ENCODE measurements around the gene TPI1. TPM values are rescaled to one million over a fixed set of nuclear protein-coding genes. Genes with fewer than 3 reads are reported as not detected.

The TPI1 gene
- total RNA-seq, 1 experiment from 2014 or later = 1,045 TPM

DNA sequence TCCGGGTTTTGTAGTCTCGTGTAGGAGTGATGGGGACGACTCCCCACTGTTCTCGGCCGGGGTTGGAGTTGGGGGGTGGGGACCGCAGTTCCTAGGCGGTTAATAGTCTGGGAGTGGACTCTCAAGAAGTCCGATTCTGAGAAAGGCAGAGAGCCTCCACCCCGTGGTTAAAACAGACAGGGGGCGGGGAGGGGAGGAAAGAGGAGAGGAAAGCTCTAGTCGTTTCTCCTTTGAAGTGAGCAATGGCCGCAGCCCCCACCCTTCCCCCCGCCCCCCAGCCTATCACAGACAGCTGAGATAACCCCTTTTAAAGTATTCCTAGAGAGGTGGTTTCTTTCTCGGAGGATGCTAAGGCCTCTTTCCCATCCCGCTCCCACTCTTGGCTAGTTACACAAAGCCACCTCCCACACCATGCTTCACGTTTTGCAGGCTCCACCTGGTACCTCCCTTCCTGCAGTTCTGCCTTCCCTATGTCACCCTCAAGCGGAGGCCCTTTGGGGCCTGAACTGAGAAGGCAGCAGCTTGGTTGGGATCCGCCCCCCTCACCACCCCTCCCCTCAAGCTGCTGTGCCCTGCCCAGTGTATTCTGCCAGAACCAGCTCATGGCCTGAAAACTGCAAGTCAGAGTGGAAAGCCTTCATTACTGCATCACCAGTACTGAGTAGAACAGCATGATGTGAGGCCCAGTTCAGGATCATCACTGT, 14.5 kb upstream of the TPI1 start (continued):
- TF ChIP-seq, protein P1, sequence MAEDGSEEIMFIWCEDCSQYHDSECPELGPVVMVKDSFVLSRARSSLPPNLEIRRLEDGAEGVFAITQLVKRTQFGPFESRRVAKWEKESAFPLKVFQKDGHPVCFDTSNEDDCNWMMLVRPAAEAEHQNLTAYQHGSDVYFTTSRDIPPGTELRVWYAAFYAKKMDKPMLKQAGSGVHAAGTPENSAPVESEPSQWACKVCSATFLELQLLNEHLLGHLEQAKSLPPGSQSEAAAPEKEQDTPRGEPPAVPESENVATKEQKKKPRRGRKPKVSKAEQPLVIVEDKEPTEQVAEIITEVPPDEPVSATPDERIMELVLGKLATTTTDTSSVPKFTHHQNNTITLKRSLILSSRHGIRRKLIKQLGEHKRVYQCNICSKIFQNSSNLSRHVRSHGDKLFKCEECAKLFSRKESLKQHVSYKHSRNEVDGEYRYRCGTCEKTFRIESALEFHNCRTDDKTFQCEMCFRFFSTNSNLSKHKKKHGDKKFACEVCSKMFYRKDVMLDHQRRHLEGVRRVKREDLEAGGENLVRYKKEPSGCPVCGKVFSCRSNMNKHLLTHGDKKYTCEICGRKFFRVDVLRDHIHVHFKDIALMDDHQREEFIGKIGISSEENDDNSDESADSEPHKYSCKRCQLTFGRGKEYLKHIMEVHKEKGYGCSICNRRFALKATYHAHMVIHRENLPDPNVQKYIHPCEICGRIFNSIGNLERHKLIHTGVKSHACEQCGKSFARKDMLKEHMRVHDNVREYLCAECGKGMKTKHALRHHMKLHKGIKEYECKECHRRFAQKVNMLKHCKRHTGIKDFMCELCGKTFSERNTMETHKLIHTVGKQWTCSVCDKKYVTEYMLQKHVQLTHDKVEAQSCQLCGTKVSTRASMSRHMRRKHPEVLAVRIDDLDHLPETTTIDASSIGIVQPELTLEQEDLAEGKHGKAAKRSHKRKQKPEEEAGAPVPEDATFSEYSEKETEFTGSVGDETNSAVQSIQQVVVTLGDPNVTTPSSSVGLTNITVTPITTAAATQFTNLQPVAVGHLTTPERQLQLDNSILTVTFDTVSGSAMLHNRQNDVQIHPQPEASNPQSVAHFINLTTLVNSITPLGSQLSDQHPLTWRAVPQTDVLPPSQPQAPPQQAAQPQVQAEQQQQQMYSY (CRISPR knock-in tag; IDR thresholded peaks at IDR 0.05) = no peak
- TF ChIP-seq ATF1 (CRISPR knock-in tag; IDR thresholded peaks at IDR 0.05) (no peak), ZNF317 (CRISPR knock-in tag; IDR thresholded peaks at IDR 0.05; ENCODE audit: borderline replicate concordance, low read depth) (no peak)

DNA sequence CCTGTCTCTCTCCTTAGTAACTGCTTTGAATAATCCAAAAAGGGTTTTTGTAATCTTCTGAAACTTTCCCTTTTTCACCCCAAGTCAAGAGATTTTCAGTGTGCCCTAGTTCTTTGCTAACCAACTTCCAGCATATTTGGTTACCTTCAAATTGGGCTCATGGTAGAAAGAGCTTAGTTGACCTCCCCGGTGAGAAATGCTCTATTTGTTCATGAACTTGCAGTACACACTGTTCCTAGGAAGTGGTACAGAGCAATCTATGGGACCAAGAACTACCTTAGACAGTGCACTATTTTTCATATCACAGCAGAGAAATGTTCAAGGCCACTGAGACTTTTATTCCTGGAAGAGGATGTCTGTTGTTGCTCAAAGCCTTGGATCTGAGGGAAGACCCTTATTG, 13.7 kb upstream of the TPI1 start:
- peak overlapping the region; percentile 95 for H3K4me3 Mint-ChIP-seq
- H3K9me3 Mint-ChIP-seq = no peaks in the 10 kb centered on the region
- no peaks in the 10 kb centered on the region for H3K27me3 Mint-ChIP-seq (ENCODE audit: low read depth)
- POLR2A ChIA-PET = interaction anchor here (0.6 to 3.0 kb wide), 5 partner anchors 14 to 90 kb away, joined by 3 to 33 read pairs (median 14); partner anchors contain the start of genes C12orf57, RNU7-1, SPSB2 and TPI1
- H3K4me1 Mint-ChIP-seq = peaks cover 19% of the 10 kb centered on the region
- peaks cover 38% of the 10 kb centered on the region for H3K36me3 Mint-ChIP-seq
- CTCF ChIA-PET = interaction anchor here (0.6 to 6.0 kb wide), 7 partner anchors 12 to 169 kb away, joined by 3 to 181 read pairs (median 27); partner anchors contain the start of genes GNB3, PTMS, SPSB2 and TPI1
- ATAC-seq = no peak
- peak overlapping the region; percentile 38 for H3K27ac Mint-ChIP-seq
- no peak for DNase-seq (ENCODE audit: low spot score)
- TF ChIP-seq NFYB (CRISPR knock-in tag; conservative IDR thresholded peaks at IDR 0.05; ENCODE audit: low read depth) = no peak
- TF ChIP-seq ZNF396 (CRISPR knock-in tag; IDR thresholded peaks at IDR 0.05; ENCODE audit: borderline replicate concordance) = no peak
- no peak for TF ChIP-seq NR3C1 (CRISPR knock-in tag; conservative IDR thresholded peaks at IDR 0.05; ENCODE audit: low read depth)
- no peak for TF ChIP-seq SMAD3 (CRISPR knock-in tag; IDR thresholded peaks at IDR 0.05; ENCODE audit: borderline replicate concordance)
- TF ChIP-seq, protein P2, sequence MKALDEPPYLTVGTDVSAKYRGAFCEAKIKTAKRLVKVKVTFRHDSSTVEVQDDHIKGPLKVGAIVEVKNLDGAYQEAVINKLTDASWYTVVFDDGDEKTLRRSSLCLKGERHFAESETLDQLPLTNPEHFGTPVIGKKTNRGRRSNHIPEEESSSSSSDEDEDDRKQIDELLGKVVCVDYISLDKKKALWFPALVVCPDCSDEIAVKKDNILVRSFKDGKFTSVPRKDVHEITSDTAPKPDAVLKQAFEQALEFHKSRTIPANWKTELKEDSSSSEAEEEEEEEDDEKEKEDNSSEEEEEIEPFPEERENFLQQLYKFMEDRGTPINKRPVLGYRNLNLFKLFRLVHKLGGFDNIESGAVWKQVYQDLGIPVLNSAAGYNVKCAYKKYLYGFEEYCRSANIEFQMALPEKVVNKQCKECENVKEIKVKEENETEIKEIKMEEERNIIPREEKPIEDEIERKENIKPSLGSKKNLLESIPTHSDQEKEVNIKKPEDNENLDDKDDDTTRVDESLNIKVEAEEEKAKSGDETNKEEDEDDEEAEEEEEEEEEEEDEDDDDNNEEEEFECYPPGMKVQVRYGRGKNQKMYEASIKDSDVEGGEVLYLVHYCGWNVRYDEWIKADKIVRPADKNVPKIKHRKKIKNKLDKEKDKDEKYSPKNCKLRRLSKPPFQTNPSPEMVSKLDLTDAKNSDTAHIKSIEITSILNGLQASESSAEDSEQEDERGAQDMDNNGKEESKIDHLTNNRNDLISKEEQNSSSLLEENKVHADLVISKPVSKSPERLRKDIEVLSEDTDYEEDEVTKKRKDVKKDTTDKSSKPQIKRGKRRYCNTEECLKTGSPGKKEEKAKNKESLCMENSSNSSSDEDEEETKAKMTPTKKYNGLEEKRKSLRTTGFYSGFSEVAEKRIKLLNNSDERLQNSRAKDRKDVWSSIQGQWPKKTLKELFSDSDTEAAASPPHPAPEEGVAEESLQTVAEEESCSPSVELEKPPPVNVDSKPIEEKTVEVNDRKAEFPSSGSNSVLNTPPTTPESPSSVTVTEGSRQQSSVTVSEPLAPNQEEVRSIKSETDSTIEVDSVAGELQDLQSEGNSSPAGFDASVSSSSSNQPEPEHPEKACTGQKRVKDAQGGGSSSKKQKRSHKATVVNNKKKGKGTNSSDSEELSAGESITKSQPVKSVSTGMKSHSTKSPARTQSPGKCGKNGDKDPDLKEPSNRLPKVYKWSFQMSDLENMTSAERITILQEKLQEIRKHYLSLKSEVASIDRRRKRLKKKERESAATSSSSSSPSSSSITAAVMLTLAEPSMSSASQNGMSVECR (CRISPR knock-in tag; IDR thresholded peaks at IDR 0.05; ENCODE audit: borderline replicate concordance) = no peak
- TF ChIP-seq, protein P3, sequence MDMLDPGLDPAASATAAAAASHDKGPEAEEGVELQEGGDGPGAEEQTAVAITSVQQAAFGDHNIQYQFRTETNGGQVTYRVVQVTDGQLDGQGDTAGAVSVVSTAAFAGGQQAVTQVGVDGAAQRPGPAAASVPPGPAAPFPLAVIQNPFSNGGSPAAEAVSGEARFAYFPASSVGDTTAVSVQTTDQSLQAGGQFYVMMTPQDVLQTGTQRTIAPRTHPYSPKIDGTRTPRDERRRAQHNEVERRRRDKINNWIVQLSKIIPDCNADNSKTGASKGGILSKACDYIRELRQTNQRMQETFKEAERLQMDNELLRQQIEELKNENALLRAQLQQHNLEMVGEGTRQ (CRISPR knock-in tag; IDR thresholded peaks at IDR 0.05) = no peak
- no peak for TF ChIP-seq MXD4 (CRISPR knock-in tag; IDR thresholded peaks at IDR 0.05; ENCODE audit: borderline replicate concordance)
- TF ChIP-seq, protein P4, sequence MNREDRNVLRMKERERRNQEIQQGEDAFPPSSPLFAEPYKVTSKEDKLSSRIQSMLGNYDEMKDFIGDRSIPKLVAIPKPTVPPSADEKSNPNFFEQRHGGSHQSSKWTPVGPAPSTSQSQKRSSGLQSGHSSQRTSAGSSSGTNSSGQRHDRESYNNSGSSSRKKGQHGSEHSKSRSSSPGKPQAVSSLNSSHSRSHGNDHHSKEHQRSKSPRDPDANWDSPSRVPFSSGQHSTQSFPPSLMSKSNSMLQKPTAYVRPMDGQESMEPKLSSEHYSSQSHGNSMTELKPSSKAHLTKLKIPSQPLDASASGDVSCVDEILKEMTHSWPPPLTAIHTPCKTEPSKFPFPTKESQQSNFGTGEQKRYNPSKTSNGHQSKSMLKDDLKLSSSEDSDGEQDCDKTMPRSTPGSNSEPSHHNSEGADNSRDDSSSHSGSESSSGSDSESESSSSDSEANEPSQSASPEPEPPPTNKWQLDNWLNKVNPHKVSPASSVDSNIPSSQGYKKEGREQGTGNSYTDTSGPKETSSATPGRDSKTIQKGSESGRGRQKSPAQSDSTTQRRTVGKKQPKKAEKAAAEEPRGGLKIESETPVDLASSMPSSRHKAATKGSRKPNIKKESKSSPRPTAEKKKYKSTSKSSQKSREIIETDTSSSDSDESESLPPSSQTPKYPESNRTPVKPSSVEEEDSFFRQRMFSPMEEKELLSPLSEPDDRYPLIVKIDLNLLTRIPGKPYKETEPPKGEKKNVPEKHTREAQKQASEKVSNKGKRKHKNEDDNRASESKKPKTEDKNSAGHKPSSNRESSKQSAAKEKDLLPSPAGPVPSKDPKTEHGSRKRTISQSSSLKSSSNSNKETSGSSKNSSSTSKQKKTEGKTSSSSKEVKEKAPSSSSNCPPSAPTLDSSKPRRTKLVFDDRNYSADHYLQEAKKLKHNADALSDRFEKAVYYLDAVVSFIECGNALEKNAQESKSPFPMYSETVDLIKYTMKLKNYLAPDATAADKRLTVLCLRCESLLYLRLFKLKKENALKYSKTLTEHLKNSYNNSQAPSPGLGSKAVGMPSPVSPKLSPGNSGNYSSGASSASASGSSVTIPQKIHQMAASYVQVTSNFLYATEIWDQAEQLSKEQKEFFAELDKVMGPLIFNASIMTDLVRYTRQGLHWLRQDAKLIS (CRISPR knock-in tag; IDR thresholded peaks at IDR 0.05; ENCODE audit: borderline replicate concordance) = no peak
- TF ChIP-seq, protein P5, sequence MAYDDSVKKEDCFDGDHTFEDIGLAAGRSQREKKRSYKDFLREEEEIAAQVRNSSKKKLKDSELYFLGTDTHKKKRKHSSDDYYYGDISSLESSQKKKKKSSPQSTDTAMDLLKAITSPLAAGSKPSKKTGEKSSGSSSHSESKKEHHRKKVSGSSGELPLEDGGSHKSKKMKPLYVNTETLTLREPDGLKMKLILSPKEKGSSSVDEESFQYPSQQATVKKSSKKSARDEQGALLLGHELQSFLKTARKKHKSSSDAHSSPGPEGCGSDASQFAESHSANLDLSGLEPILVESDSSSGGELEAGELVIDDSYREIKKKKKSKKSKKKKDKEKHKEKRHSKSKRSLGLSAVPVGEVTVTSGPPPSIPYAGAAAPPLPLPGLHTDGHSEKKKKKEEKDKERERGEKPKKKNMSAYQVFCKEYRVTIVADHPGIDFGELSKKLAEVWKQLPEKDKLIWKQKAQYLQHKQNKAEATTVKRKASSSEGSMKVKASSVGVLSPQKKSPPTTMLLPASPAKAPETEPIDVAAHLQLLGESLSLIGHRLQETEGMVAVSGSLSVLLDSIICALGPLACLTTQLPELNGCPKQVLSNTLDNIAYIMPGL (CRISPR knock-in tag; IDR thresholded peaks at IDR 0.05) = no peak
- TF ChIP-seq HMGA2 (CRISPR knock-in tag; IDR thresholded peaks at IDR 0.05) = no peak
- TF ChIP-seq, protein P6, sequence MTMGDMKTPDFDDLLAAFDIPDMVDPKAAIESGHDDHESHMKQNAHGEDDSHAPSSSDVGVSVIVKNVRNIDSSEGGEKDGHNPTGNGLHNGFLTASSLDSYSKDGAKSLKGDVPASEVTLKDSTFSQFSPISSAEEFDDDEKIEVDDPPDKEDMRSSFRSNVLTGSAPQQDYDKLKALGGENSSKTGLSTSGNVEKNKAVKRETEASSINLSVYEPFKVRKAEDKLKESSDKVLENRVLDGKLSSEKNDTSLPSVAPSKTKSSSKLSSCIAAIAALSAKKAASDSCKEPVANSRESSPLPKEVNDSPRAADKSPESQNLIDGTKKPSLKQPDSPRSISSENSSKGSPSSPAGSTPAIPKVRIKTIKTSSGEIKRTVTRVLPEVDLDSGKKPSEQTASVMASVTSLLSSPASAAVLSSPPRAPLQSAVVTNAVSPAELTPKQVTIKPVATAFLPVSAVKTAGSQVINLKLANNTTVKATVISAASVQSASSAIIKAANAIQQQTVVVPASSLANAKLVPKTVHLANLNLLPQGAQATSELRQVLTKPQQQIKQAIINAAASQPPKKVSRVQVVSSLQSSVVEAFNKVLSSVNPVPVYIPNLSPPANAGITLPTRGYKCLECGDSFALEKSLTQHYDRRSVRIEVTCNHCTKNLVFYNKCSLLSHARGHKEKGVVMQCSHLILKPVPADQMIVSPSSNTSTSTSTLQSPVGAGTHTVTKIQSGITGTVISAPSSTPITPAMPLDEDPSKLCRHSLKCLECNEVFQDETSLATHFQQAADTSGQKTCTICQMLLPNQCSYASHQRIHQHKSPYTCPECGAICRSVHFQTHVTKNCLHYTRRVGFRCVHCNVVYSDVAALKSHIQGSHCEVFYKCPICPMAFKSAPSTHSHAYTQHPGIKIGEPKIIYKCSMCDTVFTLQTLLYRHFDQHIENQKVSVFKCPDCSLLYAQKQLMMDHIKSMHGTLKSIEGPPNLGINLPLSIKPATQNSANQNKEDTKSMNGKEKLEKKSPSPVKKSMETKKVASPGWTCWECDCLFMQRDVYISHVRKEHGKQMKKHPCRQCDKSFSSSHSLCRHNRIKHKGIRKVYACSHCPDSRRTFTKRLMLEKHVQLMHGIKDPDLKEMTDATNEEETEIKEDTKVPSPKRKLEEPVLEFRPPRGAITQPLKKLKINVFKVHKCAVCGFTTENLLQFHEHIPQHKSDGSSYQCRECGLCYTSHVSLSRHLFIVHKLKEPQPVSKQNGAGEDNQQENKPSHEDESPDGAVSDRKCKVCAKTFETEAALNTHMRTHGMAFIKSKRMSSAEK (CRISPR knock-in tag; IDR thresholded peaks at IDR 0.05; ENCODE audit: borderline replicate concordance) = no peak
- no peak for TF ChIP-seq GTF2I (CRISPR knock-in tag; conservative IDR thresholded peaks at IDR 0.05)

All from WTC11 (cell line).